ENCODE results near the gene ODC1. TPM values are rescaled to one million over a fixed set of nuclear protein-coding genes. Genes with fewer than 3 reads are reported as not detected.

The ODC1 gene
- polyA plus RNA-seq, 4 donors: 391 to 423 (median 415) TPM

Other genes with a start within 250 kb of the ODC1 start
- gene HPCAL1, start 145.4 kb downstream of the ODC1 start, polyA plus RNA-seq (ENCODE audit: insufficient read length in 4 of 4): 10 to 100 TPM; 23.9 to 36.8 (median 31.5) TPM
- gene NOL10, start 241.6 kb upstream of the ODC1 start, polyA plus RNA-seq (ENCODE audit: insufficient read length in 4 of 4): 10 to 100 TPM; 27.8 to 33.3 (median 31.3) TPM

Measured in right renal pelvis (tissue), 4 donors.